ENCODE measurements around the gene ZNF12.

ZNF12 gene

GRCh38 chr7:6639627-6640026 is 67.1 kb downstream of the ZNF12 start:
- no peak overlapping the region for H3K9ac ChIP-seq
- no peaks in the 10 kb centered on the region for H3K4me1 ChIP-seq (ENCODE audit: low read depth, poor library complexity, severe bottlenecking)
- no peaks in the 10 kb centered on the region; the same call in 1 of the 2 replicates for H3K79me2 ChIP-seq (ENCODE audit: insufficient read depth, low read depth)

GRCh38 chr7:6639032-6639431 is 67.7 kb downstream of the ZNF12 start:
- H3K27me3 ChIP-seq (ENCODE audit: insufficient read depth, low read depth): no peaks in the 10 kb centered on the region
- no peaks in the 10 kb centered on the region; the same call in 1 of the 2 replicates for H3K79me2 ChIP-seq (ENCODE audit: insufficient read depth, low read depth)
- TF ChIP-seq, protein P1, sequence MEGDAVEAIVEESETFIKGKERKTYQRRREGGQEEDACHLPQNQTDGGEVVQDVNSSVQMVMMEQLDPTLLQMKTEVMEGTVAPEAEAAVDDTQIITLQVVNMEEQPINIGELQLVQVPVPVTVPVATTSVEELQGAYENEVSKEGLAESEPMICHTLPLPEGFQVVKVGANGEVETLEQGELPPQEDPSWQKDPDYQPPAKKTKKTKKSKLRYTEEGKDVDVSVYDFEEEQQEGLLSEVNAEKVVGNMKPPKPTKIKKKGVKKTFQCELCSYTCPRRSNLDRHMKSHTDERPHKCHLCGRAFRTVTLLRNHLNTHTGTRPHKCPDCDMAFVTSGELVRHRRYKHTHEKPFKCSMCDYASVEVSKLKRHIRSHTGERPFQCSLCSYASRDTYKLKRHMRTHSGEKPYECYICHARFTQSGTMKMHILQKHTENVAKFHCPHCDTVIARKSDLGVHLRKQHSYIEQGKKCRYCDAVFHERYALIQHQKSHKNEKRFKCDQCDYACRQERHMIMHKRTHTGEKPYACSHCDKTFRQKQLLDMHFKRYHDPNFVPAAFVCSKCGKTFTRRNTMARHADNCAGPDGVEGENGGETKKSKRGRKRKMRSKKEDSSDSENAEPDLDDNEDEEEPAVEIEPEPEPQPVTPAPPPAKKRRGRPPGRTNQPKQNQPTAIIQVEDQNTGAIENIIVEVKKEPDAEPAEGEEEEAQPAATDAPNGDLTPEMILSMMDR (conservative IDR thresholded peaks at IDR 0.05; ENCODE audit: low read depth, low read length): no peak
- no peak overlapping the region for H3K9ac ChIP-seq
- H3K4me3 ChIP-seq (IDR thresholded peaks at IDR 0.05; ENCODE audit: insufficient read depth, low read depth, low read length): no peak overlapping the region
- no peak overlapping the region for H2AFZ ChIP-seq (ENCODE audit: low read depth)
- H3K27ac ChIP-seq: no peak overlapping the region
- peaks cover 3% of the 10 kb centered on the region; the same call in 1 of the 2 replicates for H3K36me3 ChIP-seq (ENCODE audit: insufficient read depth)
- no peaks in the 10 kb centered on the region for H3K4me1 ChIP-seq (ENCODE audit: low read depth, poor library complexity, severe bottlenecking)
- no peaks in the 10 kb centered on the region for H4K20me1 ChIP-seq (ENCODE audit: insufficient read depth)
- H3K4me2 ChIP-seq: no peak overlapping the region

More at GRCh38 chr7:6639627-6640026, 67.1 kb downstream of the ZNF12 start:
- Histone ChIP-seq H3K36me3 (ENCODE audit: insufficient read depth) (peaks cover 3% of the 10 kb centered on the region; the same call in 1 of the 2 replicates), H3K4me2 (no peak overlapping the region), H3K4me3 (IDR thresholded peaks at IDR 0.05; ENCODE audit: insufficient read depth, low read depth, low read length) (no peak overlapping the region), H3K27ac (no peak overlapping the region), H2AFZ (ENCODE audit: low read depth) (no peak overlapping the region), H4K20me1 (ENCODE audit: insufficient read depth) (no peaks in the 10 kb centered on the region), H3K27me3 (ENCODE audit: insufficient read depth, low read depth) (no peaks in the 10 kb centered on the region)
- TF ChIP-seq, protein P1 (conservative IDR thresholded peaks at IDR 0.05; ENCODE audit: low read depth, low read length): no peak
